Frontal cortex (tissue), 4 donors: ENCODE data around the gene EIF5A2. TPM values are rescaled to one million over a fixed set of nuclear protein-coding genes. Genes with fewer than 3 reads are reported as not detected.
"Not testable (repeated sequence)": the region's sequence is repeated elsewhere in the genome, so short reads cannot be mapped to it uniquely, and the experiment has no call there.

Experiments used
- DNase-seq, 2 donors: peaks; one replicate each; pipeline ENCODE4 v3.0.0; 2012; ENCODE audit warnings: low spot score in 2 of 2
- FAIRE-seq: peaks from 2 replicates; lab custom pipeline; 2012; peaks lifted over from hg19 to GRCh38; lab: Jason Lieb, UNC
- total RNA-seq: library from RNA; depleted of rRNA; stranded (reverse); fragments of >200 nt; gene quantifications from one replicate; pipeline ENCODE4 v1.2.3, GENCODE V29; 2014
- donor health status: control.
- donor health status: control.
- donor health status: control.

EIF5A2 gene
- total RNA-seq, 1 donor from 2014 or later: 7.7 TPM

GRCh38 chr3:170897978-170898377 lies 10.5 kb downstream of the EIF5A2 start:
- DNase-seq (no peak), FAIRE-seq (no peak)

- DNase-seq, FAIRE-seq: not testable (repeated sequence)
These were observed 11.2 kb downstream of the EIF5A2 start for GRCh38 chr3:170897199-170897598.

GRCh38 chr3:170896781-170897180 lies 11.7 kb downstream of the EIF5A2 start:
- no peak for DNase-seq
- FAIRE-seq: no peak

- DNase-seq, FAIRE-seq: not testable (repeated sequence)
These were observed 12.1 kb downstream of the EIF5A2 start for GRCh38 chr3:170896333-170896732.

GRCh38 chr3:170893895-170894294 lies 14.5 kb downstream of the EIF5A2 start:
- no peak for DNase-seq
- no peak for FAIRE-seq

GRCh38 chr3:170889630-170890029 lies 18.8 kb downstream of the EIF5A2 start:
- FAIRE-seq: no peak
- DNase-seq: no peak

GRCh38 chr3:170889132-170889531 lies 19.3 kb downstream of the EIF5A2 start:
- no peak for DNase-seq
- no peak for FAIRE-seq

GRCh38 chr3:170884109-170884930 lies 24.1 kb downstream of the EIF5A2 start:
- DNase-seq, FAIRE-seq: not testable (repeated sequence)

GRCh38 chr3:170878688-170879087 lies 29.7 kb downstream of the EIF5A2 start:
- not testable (repeated sequence) for FAIRE-seq, DNase-seq

- not testable (repeated sequence) for DNase-seq, FAIRE-seq
These were observed 31.1 kb downstream of the EIF5A2 start for GRCh38 chr3:170877311-170877710.

GRCh38 chr3:170876537-170876936 lies 31.9 kb downstream of the EIF5A2 start:
- no peak for FAIRE-seq
- no peak for DNase-seq

- FAIRE-seq: no peak
- peak; percentile 57 to 79 for DNase-seq
These were observed 38.5 kb downstream of the EIF5A2 start, which contains the start of gene RPL22L1 for GRCh38 chr3:170869645-170870593. Gene RPL22L1 (minus strand): TSS chr3:170870195. CDS start chr3:170870167, 28 bp downstream.

- DNase-seq: no peak
- no peak for FAIRE-seq
These were observed 39.2 kb downstream of the EIF5A2 start for GRCh38 chr3:170869239-170869590.

- FAIRE-seq (no peak), DNase-seq (no peak)
These were observed 39.7 kb downstream of the EIF5A2 start for GRCh38 chr3:170868577-170869238.

GRCh38 chr3:170867143-170867937 lies 41.1 kb downstream of the EIF5A2 start:
- no peak for FAIRE-seq
- DNase-seq: no peak

- no peak for FAIRE-seq
- DNase-seq: no peak
These were observed 41.9 kb downstream of the EIF5A2 start for GRCh38 chr3:170866499-170866898.

- FAIRE-seq (no peak), DNase-seq (no peak)
These were observed 43.0 kb downstream of the EIF5A2 start for GRCh38 chr3:170865209-170866094.

- FAIRE-seq: no peak
- DNase-seq: no peak
These were observed 43.8 kb downstream of the EIF5A2 start for GRCh38 chr3:170864525-170865208.
